HG03439 (cell line): ENCODE data around the gene KLF4.
"Not testable (repeated sequence)": the region's sequence is repeated elsewhere in the genome, so short reads cannot be mapped to it uniquely, and the experiment has no call there.

Experiments used
- ATAC-seq: cut with Tn5 transposase; IDR thresholded peaks from one replicate; pipeline ENCODE4 v1.9.1; 2021; ENCODE audit warnings: mild to moderate bottlenecking, moderate library complexity; ENCODE audit not compliant: unreplicated experiment

The KLF4 gene

GRCh38 chr9:107489687-107490605 is at the start of gene KLF4:
TSS of gene KLF4 (minus strand) at chr9:107489769. CDS start at chr9:107489172, 597 bp downstream.
- ATAC-seq, result peak; percentile 71

- no peak for ATAC-seq
Measured at GRCh38 chr9:107536462-107536861, 46.9 kb upstream of the KLF4 start.

GRCh38 chr9:107534510-107535078 is 45.0 kb upstream of the KLF4 start:
- ATAC-seq, result no peak

GRCh38 chr9:107530679-107531078 is 41.1 kb upstream of the KLF4 start:
- no peak for ATAC-seq

GRCh38 chr9:107528686-107529085 is 39.1 kb upstream of the KLF4 start:
- ATAC-seq, result no peak

GRCh38 chr9:107523539-107523938 is 34.0 kb upstream of the KLF4 start:
- no peak for ATAC-seq

GRCh38 chr9:107520186-107520585 is 30.6 kb upstream of the KLF4 start:
- ATAC-seq, result no peak

GRCh38 chr9:107518037-107518807 is 28.7 kb upstream of the KLF4 start:
- ATAC-seq, result no peak

- no peak for ATAC-seq
Measured at GRCh38 chr9:107513464-107514100, 24.0 kb upstream of the KLF4 start.

- ATAC-seq, result no peak
Measured at GRCh38 chr9:107504585-107505455, 15.3 kb upstream of the KLF4 start.

- no peak for ATAC-seq
Measured at GRCh38 chr9:107502464-107502863, 12.9 kb upstream of the KLF4 start.

GRCh38 chr9:107500421-107501200 is 11.0 kb upstream of the KLF4 start:
- ATAC-seq, result not testable (repeated sequence)

- ATAC-seq, result no peak
Measured at GRCh38 chr9:107496976-107497375, 7.4 kb upstream of the KLF4 start.

GRCh38 chr9:107492381-107492970 is 2.9 kb upstream of the KLF4 start:
- no peak for ATAC-seq

- ATAC-seq, result no peak
Measured at GRCh38 chr9:107491081-107492053, 1.8 kb upstream of the KLF4 start.

GRCh38 chr9:107490606-107490970 is 1.0 kb upstream of the KLF4 start:
- not testable (repeated sequence) for ATAC-seq

- peak; percentile 20 for ATAC-seq
Measured at GRCh38 chr9:107489144-107489673, 360 bp downstream of the KLF4 start.
